ENCODE measurements around the gene GIGYF2. TPM values are rescaled to one million over a fixed set of nuclear protein-coding genes. Genes with fewer than 3 reads are reported as not detected.

GIGYF2 gene
- total RNA-seq, 4 donors from 2014 or later: 54.2 to 64.7 (median 59.9) TPM

DNA sequence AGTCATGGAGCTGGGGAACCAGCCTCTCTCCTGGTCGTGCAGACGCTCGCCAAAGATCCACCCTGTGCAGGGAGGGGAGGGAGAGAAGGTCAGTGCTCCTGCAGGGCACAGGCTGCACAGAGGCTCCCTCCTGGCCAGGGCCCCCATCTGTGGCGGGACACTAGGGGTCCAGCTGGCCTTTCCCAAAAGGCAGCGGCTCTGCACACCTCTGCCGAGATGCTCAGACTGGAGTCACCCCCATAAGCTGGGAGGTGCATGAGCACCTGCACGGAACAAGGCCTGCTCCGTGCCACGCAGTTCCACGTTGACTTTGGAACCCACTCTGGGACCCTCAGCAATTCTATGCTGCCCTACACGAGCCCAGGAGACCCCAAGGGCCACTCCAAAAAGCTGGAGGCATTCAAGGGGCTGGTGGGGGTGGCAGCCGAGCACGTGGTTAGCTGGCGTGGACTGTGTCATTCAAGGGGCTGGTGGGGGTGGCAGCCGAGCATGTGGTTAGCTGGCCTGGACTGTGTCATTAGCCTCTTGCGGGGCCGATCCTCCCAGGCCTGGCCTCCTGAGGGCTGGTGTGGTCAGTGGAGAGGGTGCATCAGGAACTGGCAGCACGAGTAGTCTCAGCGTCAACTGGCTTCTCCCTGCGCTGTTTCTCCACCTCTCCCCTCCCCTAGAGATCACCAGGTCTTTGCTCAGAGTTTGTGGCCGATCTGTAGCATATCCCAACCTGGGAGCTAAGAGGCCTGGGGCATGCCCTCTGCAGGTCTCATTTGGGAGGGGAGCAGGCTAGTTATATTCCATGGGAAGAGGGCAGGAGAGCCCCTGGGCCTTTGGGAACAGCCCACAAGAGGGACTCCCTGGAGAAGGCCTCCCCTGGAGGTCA lies 182.7 kb downstream of the GIGYF2 start:
- DNase-seq (ENCODE audit: extremely low spot score): no peak
- Histone ChIP-seq H3K27ac (replicated peaks in 1 of 4) (no peak overlapping the region), H3K27me3 (peaks cover 0 to 54% (median 13%) of the 10 kb centered on the region in 4 donors), H3K9me3 (no peaks in the 10 kb centered on the region), H3K4me3 (no peak overlapping the region), H3K4me1 (peaks cover 4 to 18% (median 18%) of the 10 kb centered on the region in 4 donors), H3K36me3 (no peaks in the 10 kb centered on the region)
- TF ChIP-seq, protein P1, sequence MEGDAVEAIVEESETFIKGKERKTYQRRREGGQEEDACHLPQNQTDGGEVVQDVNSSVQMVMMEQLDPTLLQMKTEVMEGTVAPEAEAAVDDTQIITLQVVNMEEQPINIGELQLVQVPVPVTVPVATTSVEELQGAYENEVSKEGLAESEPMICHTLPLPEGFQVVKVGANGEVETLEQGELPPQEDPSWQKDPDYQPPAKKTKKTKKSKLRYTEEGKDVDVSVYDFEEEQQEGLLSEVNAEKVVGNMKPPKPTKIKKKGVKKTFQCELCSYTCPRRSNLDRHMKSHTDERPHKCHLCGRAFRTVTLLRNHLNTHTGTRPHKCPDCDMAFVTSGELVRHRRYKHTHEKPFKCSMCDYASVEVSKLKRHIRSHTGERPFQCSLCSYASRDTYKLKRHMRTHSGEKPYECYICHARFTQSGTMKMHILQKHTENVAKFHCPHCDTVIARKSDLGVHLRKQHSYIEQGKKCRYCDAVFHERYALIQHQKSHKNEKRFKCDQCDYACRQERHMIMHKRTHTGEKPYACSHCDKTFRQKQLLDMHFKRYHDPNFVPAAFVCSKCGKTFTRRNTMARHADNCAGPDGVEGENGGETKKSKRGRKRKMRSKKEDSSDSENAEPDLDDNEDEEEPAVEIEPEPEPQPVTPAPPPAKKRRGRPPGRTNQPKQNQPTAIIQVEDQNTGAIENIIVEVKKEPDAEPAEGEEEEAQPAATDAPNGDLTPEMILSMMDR (IDR thresholded peaks at IDR 0.05): no peak
- TF ChIP-seq POLR2A (IDR thresholded peaks at IDR 0.05; ENCODE audit: low read depth): no peak
- no peak for TF ChIP-seq EP300 (IDR thresholded peaks at IDR 0.05)
- no peak for TF ChIP-seq POLR2AphosphoS5 (IDR thresholded peaks at IDR 0.05)
- intact Hi-C loops (cut with DNase I): no loop called here
- WGBS: 67% methylated on average over 6 of the region's 21 CpGs

DNA sequence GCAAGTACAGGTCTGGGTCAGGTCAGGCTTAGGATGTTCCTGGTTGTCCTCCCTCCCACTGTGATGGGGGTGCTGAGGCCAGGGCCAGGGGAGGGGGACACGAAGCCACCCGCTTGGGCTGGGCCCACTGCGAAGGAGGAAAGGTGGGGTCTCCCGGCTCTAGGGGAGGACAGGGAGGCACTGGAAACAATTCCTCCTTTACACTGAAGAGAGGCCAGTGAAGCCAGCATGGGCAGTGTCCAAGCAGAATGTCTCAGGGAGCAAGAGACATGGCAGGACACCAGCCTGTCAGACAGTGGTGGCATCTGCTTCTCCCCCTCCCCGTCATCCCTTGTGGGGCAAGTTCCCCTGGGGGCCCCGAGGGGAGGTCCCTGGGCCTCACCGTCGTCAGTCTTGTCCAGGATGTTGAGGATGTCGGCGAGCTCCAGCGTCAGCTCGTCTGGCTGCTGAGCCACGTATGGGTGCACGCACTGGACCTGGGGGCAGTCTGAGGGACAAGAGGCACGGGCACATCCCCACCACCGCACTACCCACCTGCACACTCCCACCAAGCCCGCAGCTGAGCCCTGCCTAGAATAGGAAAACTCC lies 183.7 kb downstream of the GIGYF2 start:
- H3K27ac ChIP-seq (replicated peaks in 1 of 4): no peak overlapping the region
- DNase-seq (ENCODE audit: extremely low spot score): no peak
- WGBS: 75% methylated on average over 10 of the region's 17 CpGs
- no peak overlapping the region for H3K4me3 ChIP-seq
- no peaks in the 10 kb centered on the region for H3K36me3 ChIP-seq
- H3K4me1 ChIP-seq: peaks cover 3 to 13% (median 12%) of the 10 kb centered on the region in 4 donors
- no peak for TF ChIP-seq EP300 (IDR thresholded peaks at IDR 0.05)
- TF ChIP-seq, protein P1 (IDR thresholded peaks at IDR 0.05): no peak
- no peak for TF ChIP-seq POLR2AphosphoS5 (IDR thresholded peaks at IDR 0.05)
- TF ChIP-seq POLR2A (IDR thresholded peaks at IDR 0.05; ENCODE audit: low read depth): no peak
- intact Hi-C loops (cut with DNase I): no loop called here
- H3K27me3 ChIP-seq: peaks cover 0 to 54% (median 5%) of the 10 kb centered on the region in 4 donors
- no peaks in the 10 kb centered on the region for H3K9me3 ChIP-seq

DNA sequence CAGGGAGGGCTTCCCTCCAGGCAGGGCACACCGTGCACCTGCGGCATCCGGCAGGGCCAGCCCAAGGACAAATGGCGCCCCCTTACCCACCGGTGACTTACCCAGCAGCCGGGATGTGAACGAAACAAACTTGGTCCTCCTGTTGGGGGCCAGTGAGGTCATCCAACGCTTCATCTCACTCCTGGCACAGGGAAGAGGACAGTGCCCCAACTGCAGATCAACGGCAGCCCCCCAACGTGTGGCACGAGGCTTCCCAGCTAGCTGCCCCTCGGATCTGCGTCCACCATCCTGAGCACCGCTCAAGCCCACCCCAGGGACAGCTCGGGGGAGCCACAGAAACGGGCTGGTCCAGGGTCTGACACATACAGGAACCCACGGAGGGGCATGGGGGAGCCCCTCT lies 185.0 kb downstream of the GIGYF2 start:
- Histone ChIP-seq H3K27ac (replicated peaks in 1 of 4) (no peak overlapping the region), H3K4me3 (no peak overlapping the region), H3K36me3 (no peaks in the 10 kb centered on the region), H3K27me3 (peaks cover 0 to 54% (median 0%) of the 10 kb centered on the region in 4 donors), H3K9me3 (no peaks in the 10 kb centered on the region), H3K4me1 (peaks cover 0 to under 1% (median 0%) of the 10 kb centered on the region in 4 donors)
- no peak for DNase-seq (ENCODE audit: extremely low spot score)
- intact Hi-C loops (cut with DNase I): no loop called here
- 96% methylated on average over 11 of the region's 17 CpGs for WGBS
- TF ChIP-seq POLR2AphosphoS5 (IDR thresholded peaks at IDR 0.05): no peak
- TF ChIP-seq, protein P1 (IDR thresholded peaks at IDR 0.05): no peak
- TF ChIP-seq EP300 (IDR thresholded peaks at IDR 0.05): no peak
- TF ChIP-seq POLR2A (IDR thresholded peaks at IDR 0.05; ENCODE audit: low read depth): no peak

DNA sequence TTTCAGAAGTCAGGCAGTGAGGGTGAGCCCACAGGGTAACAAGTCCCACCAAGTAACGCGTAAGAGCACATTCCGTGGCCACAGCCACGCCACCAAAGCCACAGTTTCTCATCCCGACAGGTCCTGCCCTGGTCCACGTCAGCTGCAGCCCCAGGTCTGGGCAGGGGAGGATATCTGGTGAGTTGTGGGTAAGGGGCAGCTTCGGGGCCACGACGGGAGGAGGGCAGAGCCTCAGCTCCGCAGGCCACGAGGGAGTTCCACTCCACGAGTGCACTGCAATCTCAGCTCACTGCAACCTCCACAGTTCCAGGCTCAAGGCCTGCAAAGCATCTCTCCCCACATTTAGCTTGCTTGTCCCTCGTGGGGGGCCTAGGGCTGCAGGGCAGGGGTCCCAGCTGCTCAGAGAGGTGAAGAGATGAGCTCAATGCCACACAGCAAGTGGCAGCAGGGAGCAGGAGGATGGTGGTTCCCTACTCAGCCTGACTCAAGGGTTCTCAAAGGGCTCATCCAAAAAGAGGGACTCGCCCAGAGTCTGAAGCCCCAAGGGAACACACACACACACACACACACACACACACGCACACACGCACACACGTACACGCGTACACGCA lies 185.5 kb downstream of the GIGYF2 start:
- no peaks in the 10 kb centered on the region for H3K36me3 ChIP-seq
- H3K27me3 ChIP-seq: peaks cover 0 to 53% (median 0%) of the 10 kb centered on the region in 4 donors
- no peak overlapping the region for H3K27ac ChIP-seq (replicated peaks in 1 of 4)
- 98% methylated on average over 9 of the region's 20 CpGs for WGBS
- intact Hi-C loops (cut with DNase I): no loop called here
- H3K9me3 ChIP-seq: no peaks in the 10 kb centered on the region
- H3K4me3 ChIP-seq: no peak overlapping the region
- no peaks in the 10 kb centered on the region for H3K4me1 ChIP-seq
- TF ChIP-seq POLR2AphosphoS5 (IDR thresholded peaks at IDR 0.05) (no peak), POLR2A (IDR thresholded peaks at IDR 0.05; ENCODE audit: low read depth) (no peak), EP300 (IDR thresholded peaks at IDR 0.05) (no peak)
- TF ChIP-seq, protein P1 (IDR thresholded peaks at IDR 0.05): no peak
- DNase-seq (ENCODE audit: extremely low spot score): no peak

All from esophagus muscularis mucosa (tissue), 4 donors.